Non-pigmented ciliary epithelial cell (primary cell): ENCODE data around the gene AGRN.
"Not testable (repeated sequence)": the region's sequence is repeated elsewhere in the genome, so short reads cannot be mapped to it uniquely, and the experiment has no call there.

Source experiments
- DNase-seq: peaks from one replicate; pipeline ENCODE4 v3.0.0-alpha.2; 2010; ENCODE audit warnings: low read depth

Gene AGRN

GRCh38 chr1:1067284-1067859 is 47.5 kb downstream of the AGRN start:
- DNase-seq, result no peak

DNA sequence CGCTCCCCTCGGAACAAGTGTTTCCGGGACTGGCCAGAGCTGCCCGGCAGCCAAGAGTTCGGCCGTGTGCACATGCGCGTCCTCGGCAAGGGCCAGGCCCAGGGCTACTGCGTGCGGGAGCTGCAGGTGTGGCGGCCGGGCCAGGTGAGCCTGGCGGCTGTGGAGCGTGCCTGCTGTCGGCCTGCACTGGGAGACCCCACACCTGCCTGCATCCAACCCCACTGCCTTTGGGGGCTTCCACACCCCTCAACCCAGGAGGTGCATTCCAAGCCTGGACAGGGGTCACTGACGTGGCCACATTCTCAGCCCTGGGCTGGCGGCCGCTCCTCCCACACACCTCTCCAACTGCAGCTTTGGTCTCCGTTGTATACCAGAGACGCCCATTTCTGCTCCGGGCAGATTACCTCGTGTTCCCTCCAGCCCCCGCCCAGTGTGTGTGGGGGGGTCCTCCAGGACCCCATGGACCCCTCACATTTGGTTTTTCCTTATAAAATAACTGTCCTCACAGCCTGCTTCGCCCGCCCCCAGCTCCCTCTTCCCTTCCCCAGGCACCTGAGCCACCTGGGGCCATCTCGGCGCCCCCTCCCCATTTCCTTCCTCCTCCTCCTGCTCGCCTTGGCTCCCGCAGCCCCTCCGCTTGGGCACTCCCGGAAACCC is 48.1 kb downstream of the AGRN start:
- DNase-seq, result no peak

DNA sequence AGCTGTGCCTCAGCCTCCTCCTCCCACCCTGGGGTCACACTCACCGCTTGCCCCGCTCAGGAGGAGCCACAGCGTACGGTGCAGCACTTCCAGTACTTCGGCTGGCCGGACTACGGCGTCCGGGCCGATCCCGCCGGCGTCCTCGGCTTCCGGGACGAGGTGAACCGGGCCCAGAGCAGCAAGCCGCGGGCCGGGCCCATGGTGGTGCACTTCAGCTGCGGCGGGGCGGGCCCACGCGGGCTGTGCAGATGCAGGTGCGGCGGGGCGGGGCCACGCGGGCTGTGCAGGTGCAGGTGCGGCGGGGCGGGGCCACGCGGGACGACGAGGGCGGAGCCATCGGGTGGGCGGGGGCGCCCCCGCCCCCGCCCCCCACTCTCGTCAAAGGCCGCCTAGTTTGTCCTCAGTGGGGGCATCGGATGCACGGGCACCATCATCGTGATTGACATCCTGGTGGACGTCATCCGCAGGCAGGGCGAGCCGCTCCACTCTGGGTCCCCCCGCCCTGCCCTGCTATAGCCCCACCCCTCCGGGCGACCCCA is 48.7 kb downstream of the AGRN start:
- DNase-seq, result no peak

DNA sequence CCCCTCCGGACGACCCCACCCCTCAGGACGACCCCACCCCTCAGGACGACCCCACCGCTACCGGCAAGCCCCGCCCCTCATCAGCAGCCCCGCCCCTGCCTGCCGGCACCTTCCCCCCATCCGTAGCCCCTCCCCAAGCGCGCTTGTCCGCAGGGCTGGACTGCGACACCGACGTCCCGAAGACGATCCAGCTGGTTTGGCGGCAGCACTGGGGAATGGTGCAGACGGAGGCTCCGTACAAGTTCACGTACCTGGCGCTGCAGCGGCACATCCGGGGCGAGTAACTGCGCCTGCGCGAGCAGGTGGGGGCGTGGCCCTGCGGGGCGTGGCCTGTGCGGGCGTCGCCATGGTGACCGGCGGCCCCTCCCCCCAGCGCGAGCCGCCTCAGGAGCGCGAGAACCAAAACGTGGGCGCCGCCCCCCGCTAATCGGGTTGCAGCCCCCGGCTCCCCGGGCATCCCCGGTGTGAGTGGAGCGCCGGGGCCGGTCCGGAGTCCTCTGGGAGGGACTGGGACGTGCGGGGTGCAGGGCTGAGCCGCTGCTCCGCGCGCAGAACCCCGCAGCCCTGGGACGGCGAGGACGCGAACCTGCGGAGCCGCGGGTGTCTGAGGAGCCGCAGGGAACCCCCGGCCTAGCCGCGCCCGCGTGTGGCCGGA is 49.3 kb downstream of the AGRN start:
- no peak for DNase-seq

GRCh38 chr1:1069711-1070676 is 50.1 kb downstream of the AGRN start:
- DNase-seq, result no peak

DNA sequence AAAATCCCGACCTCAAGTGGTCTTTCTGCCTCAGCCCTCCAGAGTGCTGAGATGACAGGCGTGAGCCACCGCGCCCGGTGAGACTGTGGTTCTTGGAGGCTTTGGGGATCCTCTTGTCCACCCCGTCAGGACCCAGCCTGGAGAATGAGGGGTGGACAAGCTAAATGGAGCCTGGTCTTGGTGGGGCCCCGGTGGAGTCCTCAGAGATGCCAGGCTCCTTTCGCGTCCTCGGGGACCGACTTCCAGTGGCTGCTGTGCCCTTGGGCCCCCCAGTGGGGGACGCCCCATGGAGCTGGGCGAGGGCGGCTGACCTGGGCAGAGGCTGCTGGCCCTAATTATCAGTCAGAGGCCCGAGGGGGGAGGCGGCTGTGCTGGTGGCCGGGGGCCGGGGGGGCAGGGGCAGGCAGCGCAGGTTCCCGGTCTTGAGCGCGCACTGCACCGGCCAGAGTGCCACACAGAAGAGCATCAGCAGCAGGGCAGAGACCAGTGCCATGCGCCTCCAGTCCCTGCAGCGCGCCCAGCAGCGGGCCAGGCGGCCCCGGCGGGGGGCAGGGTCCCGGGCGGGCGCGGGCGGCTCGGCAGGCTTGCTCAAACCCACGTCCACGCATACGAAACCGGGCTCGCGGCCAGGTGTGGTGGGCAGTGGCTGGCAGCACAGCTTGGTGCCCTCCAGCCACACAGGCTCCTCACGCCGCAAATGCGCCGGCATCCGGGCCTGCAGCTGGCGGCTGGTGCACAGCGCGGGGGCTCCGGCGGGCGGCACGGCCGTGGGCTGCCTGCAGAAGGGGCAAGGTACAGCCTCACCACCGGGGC is 51.8 kb downstream of the AGRN start:
- no peak for DNase-seq

DNA sequence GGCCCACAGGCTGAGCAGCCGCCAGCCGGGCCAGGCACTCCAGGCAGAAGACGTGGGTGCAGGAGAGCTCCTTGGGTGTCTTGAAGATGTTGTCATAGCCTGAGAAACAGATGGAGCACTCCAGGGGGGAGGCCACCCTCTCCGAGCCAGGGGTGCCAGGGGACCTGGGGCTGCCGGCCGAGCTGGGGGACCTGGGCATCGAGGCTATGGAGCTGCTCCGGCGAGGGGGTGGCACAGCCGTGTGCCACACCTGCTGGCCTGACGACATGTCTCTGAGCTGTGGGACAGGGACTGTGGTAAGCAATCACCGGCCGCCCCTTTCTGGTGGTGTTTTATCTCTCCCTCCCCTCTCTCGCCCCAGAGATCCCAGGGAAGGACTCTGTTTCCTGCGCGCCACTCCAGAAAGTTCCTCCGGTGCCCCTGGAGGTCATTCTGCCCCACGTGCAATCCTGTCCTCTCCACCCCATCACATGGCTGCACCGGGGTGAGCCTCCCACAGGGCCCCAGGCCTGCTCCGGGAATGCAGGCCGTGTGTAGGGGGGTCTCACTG is 52.5 kb downstream of the AGRN start:
- no peak for DNase-seq

- DNase-seq, result no peak
Observed at GRCh38 chr1:1072849-1073742, 53.2 kb downstream of the AGRN start.

GRCh38 chr1:1073743-1074587 is 54.0 kb downstream of the AGRN start, which contains the start of gene RNF223:
Gene RNF223, minus strand, starts transcription at chr1:1074306. Its CDS starts 1,740 bp downstream, at chr1:1072566.
- no peak for DNase-seq

- no peak for DNase-seq
Observed at GRCh38 chr1:1074631-1075147, 54.8 kb downstream of the AGRN start.

- DNase-seq, result no peak
Observed at GRCh38 chr1:1075148-1075935, 55.4 kb downstream of the AGRN start.

DNA sequence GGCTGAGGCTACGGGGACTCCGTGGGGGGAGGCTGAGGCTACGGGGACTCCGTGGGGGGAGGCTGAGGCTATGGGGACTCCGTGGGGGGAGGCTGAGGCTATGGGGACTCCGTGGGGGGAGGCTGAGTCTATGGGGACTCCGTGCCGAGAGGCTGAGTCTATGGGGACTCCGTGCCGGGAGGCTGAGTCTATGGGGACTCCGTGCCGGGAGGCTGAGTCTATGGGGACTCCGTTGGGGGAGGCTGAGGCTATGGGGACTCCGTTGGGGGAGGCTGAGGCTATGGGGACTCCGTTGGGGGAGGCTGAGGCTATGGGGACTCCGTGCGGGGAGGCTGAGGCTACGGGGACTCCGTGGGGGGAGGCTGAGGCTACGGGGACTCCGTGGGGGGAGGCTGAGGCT is 57.5 kb downstream of the AGRN start:
- not testable (repeated sequence) for DNase-seq

DNA sequence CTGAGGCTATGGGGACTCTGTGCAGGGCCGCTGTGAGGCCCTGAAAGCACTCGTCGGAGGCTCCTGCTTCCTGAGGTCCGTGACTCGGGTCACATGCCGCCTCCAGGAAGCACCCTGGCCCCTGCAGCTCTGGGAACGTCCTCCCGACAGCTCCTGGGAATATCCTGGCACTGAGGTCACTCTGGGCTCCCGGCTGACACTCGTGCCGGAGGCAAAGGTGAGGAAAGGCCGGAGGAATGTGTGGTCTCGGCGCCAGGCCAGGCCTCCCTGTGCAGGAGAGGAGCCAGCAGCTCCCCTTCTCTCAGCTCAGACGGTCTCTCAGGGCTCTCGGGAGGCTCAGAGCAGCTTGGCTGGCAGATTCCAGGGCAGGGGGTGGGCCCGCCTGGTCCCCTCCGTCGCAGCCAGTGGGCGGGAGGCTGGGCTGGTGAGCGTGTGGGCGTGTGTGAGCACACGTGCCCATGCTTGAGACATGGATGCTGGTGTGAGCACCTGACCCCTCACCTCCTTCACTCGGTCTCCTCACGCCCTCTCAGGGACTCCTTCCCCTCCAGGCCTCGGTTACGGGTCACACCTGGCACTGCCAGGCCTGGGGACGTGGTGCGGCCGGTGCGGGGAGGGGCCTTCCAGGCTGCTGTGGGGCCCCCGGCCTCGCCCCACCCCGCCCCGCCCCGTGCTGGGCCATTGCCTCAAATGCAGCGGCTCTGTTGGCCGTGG is 59.6 kb downstream of the AGRN start:
- DNase-seq, result peak; percentile 24

GRCh38 chr1:1080122-1080757 is 60.3 kb downstream of the AGRN start:
- no peak for DNase-seq

DNA sequence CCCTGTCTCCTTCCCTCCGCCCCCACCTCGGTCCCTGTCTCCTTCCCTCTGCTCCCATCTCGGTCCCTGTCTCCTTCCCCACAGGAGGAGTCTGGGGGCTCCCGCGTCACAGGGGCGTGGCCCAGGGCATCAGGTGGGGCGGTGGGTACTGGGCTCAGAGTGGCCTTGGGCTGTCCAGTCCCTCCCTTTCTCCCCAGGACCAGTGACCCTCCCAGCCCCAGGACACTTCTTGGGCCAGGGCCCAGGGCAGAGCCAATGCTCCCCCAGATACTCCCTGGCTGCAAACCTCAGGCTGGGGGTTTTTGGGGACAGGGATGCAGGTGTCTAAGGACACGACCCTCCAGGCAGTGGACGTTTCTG is 61.0 kb downstream of the AGRN start:
- DNase-seq, result no peak

GRCh38 chr1:1081311-1082238 is 61.7 kb downstream of the AGRN start:
- DNase-seq, result no peak
